ENCODE data around the gene TTC27. TPM values are rescaled to one million over a fixed set of nuclear protein-coding genes. Genes with fewer than 3 reads are reported as not detected.
"Not testable (repeated sequence)": the region's sequence is repeated elsewhere in the genome, so short reads cannot be mapped to it uniquely, and the experiment has no call there.

Gene TTC27
- polyA plus RNA-seq, 1 donor (not counting 4 experiments of a cell fraction or from before 2014, with no cell fraction given): 28.7 TPM

DNA sequence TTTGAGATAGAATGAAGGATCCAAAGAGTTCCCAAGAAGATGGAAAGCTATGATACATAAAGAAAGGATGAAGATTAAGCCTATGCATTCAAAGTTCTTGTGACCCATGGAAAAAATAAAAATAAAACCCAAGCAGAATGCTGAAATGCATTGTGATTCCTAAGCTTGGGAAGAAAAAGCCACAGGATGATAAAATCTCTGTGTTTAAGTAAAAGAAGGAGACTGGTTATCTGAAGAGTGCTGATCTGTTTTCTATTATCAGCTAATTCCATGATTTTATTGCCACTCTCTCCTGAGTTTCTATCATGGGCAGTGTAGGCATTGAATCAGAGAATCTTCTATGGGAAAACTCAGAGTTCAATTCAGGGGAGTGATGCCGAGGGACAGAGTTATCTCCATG lies 215.8 kb downstream of the TTC27 start:
- Histone ChIP-seq H3K9me1 (ENCODE audit: control insufficient read depth, extremely low read depth, insufficient read depth, low read length) (no peaks in the 10 kb centered on the region), H2AFZ (ENCODE audit: control insufficient read depth, low read length) (no peak overlapping the region), H3K27ac (ENCODE audit: control insufficient read depth, insufficient read depth, low read length) (no peak overlapping the region), H3K9ac (ENCODE audit: control insufficient read depth, extremely low read depth, insufficient read depth, low read length) (no peak overlapping the region), H3K27me3 (ENCODE audit: control insufficient read depth, extremely low read depth, insufficient read depth, low read length) (no peaks in the 10 kb centered on the region), H3K9me3 (ENCODE audit: control insufficient read depth, low read depth, low read length) (no peaks in the 10 kb centered on the region), H3K79me2 (ENCODE audit: control insufficient read depth, insufficient read depth, low read length) (no peaks in the 10 kb centered on the region), H3K4me3 (ENCODE audit: control insufficient read depth in 2 of 3, extremely low read depth in 1 of 3, insufficient read depth in 2 of 3, low read depth in 1 of 3, low read length in 3 of 3) (no peak overlapping the region), H3K4me1 (ENCODE audit: control insufficient read depth, extremely low read depth, insufficient read depth, low read length) (no peaks in the 10 kb centered on the region), H4K20me1 (ENCODE audit: control insufficient read depth, extremely low read depth, insufficient read depth, low read length) (no peaks in the 10 kb centered on the region), H3K36me3 (ENCODE audit: control insufficient read depth in 2 of 2, extremely low read depth in 1 of 2, insufficient read depth in 2 of 2, low read length in 2 of 2) (no peaks in the 10 kb centered on the region), H3K4me2 (ENCODE audit: control insufficient read depth, extremely low read depth, insufficient read depth, low read depth, low read length) (no peak overlapping the region)
- TF ChIP-seq, protein P1, sequence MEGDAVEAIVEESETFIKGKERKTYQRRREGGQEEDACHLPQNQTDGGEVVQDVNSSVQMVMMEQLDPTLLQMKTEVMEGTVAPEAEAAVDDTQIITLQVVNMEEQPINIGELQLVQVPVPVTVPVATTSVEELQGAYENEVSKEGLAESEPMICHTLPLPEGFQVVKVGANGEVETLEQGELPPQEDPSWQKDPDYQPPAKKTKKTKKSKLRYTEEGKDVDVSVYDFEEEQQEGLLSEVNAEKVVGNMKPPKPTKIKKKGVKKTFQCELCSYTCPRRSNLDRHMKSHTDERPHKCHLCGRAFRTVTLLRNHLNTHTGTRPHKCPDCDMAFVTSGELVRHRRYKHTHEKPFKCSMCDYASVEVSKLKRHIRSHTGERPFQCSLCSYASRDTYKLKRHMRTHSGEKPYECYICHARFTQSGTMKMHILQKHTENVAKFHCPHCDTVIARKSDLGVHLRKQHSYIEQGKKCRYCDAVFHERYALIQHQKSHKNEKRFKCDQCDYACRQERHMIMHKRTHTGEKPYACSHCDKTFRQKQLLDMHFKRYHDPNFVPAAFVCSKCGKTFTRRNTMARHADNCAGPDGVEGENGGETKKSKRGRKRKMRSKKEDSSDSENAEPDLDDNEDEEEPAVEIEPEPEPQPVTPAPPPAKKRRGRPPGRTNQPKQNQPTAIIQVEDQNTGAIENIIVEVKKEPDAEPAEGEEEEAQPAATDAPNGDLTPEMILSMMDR (optimal IDR thresholded peaks at IDR 0.05 in 1 of 3, IDR thresholded peaks at IDR 0.05 in 1 of 3, conservative IDR thresholded peaks at IDR 0.05 in 1 of 3; ENCODE audit: extremely low read depth in 1 of 3, insufficient read depth in 2 of 3, low read length in 3 of 3): no peak
- no peak for TF ChIP-seq EZH2 (IDR thresholded peaks at IDR 0.05; ENCODE audit: low read length)
- DNase-seq (ENCODE audit: low read depth, low spot score): no peak
- dilution Hi-C loops (cut with MboI; ENCODE audit: extremely low pct_ligation_motif_present, low sequenced_read_pairs): no loop called here
- no peak for FAIRE-seq

DNA sequence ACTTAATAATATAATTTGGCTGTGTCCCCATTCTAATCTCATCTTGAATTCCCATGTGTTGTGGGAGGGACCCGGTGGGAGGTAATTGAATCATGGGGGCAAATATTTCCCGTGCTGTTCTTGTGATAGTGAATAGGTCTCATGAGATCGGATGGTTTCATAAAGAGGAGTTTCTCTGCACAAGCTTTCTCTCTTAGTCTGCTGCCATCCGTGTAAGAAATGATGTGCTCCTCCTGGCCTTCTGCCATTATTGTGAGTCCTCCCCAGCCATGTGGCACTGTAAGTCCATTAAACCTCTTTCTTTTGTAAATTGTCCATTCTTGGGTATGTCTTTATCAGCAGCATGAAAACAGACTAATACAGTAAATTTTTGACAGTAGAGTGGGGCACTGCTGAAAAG lies 216.4 kb downstream of the TTC27 start:
- Histone ChIP-seq H3K4me1 (ENCODE audit: control insufficient read depth, extremely low read depth, insufficient read depth, low read length) (no peaks in the 10 kb centered on the region), H3K79me2 (ENCODE audit: control insufficient read depth, insufficient read depth, low read length) (no peaks in the 10 kb centered on the region), H2AFZ (ENCODE audit: control insufficient read depth, low read length) (no peak overlapping the region), H3K9ac (ENCODE audit: control insufficient read depth, extremely low read depth, insufficient read depth, low read length) (no peak overlapping the region), H4K20me1 (ENCODE audit: control insufficient read depth, extremely low read depth, insufficient read depth, low read length) (no peaks in the 10 kb centered on the region), H3K9me3 (ENCODE audit: control insufficient read depth, low read depth, low read length) (no peaks in the 10 kb centered on the region), H3K9me1 (ENCODE audit: control insufficient read depth, extremely low read depth, insufficient read depth, low read length) (no peaks in the 10 kb centered on the region), H3K27me3 (ENCODE audit: control insufficient read depth, extremely low read depth, insufficient read depth, low read length) (peaks cover under 1% of the 10 kb centered on the region), H3K4me3 (ENCODE audit: control insufficient read depth in 2 of 3, extremely low read depth in 1 of 3, insufficient read depth in 2 of 3, low read depth in 1 of 3, low read length in 3 of 3) (no peak overlapping the region), H3K4me2 (ENCODE audit: control insufficient read depth, extremely low read depth, insufficient read depth, low read depth, low read length) (no peak overlapping the region), H3K27ac (ENCODE audit: control insufficient read depth, insufficient read depth, low read length) (no peak overlapping the region), H3K36me3 (ENCODE audit: control insufficient read depth in 2 of 2, extremely low read depth in 1 of 2, insufficient read depth in 2 of 2, low read length in 2 of 2) (no peaks in the 10 kb centered on the region)
- dilution Hi-C loops (cut with MboI; ENCODE audit: extremely low pct_ligation_motif_present, low sequenced_read_pairs): no loop called here
- DNase-seq (ENCODE audit: low read depth, low spot score) (no peak), FAIRE-seq (no peak)
- TF ChIP-seq, protein P1 (optimal IDR thresholded peaks at IDR 0.05 in 1 of 3, IDR thresholded peaks at IDR 0.05 in 1 of 3, conservative IDR thresholded peaks at IDR 0.05 in 1 of 3; ENCODE audit: extremely low read depth in 1 of 3, insufficient read depth in 2 of 3, low read length in 3 of 3): no peak
- TF ChIP-seq EZH2 (IDR thresholded peaks at IDR 0.05; ENCODE audit: low read length): no peak

DNA sequence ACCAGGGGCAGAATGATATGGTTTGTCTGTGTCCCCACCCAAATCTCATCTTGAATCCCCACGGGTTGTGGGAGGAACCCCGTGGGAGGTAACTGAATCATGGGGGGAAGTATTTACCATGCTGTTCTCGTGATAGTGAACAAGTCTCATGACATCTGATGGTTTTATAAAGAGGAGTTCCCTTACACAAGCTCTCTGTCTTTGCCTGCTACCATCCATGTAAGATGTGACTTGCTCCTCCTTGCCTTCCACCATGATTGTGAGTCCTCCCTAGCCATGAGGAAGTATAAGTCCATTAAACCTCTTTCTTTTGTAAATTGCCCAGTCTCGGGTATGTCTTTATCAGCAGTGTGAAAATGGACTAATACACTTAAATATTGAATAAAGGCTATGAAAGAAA lies 218.4 kb downstream of the TTC27 start:
- H3K9ac ChIP-seq (ENCODE audit: control insufficient read depth, extremely low read depth, insufficient read depth, low read length); H3K4me3 ChIP-seq (ENCODE audit: control insufficient read depth in 2 of 3, extremely low read depth in 1 of 3, insufficient read depth in 2 of 3, low read depth in 1 of 3, low read length in 3 of 3); H4K20me1 ChIP-seq (ENCODE audit: control insufficient read depth, extremely low read depth, insufficient read depth, low read length); H3K27ac ChIP-seq (ENCODE audit: control insufficient read depth, insufficient read depth, low read length); dilution Hi-C loops (cut with MboI; ENCODE audit: extremely low pct_ligation_motif_present, low sequenced_read_pairs); H3K9me1 ChIP-seq (ENCODE audit: control insufficient read depth, extremely low read depth, insufficient read depth, low read length); DNase-seq (ENCODE audit: low read depth, low spot score); H3K4me1 ChIP-seq (ENCODE audit: control insufficient read depth, extremely low read depth, insufficient read depth, low read length); H3K79me2 ChIP-seq (ENCODE audit: control insufficient read depth, insufficient read depth, low read length); H3K4me2 ChIP-seq (ENCODE audit: control insufficient read depth, extremely low read depth, insufficient read depth, low read depth, low read length); H2AFZ ChIP-seq (ENCODE audit: control insufficient read depth, low read length); H3K36me3 ChIP-seq (ENCODE audit: control insufficient read depth in 2 of 2, extremely low read depth in 1 of 2, insufficient read depth in 2 of 2, low read length in 2 of 2); H3K9me3 ChIP-seq (ENCODE audit: control insufficient read depth, low read depth, low read length); H3K27me3 ChIP-seq (ENCODE audit: control insufficient read depth, extremely low read depth, insufficient read depth, low read length); FAIRE-seq: not testable (repeated sequence)

All from keratinocyte (primary cell).